CD8-positive, alpha-beta memory T cell (primary cell): Measurements from ENCODE around the gene DMBX1. TPM values are rescaled to one million over a fixed set of nuclear protein-coding genes. Genes with fewer than 3 reads are reported as not detected.

Experiments used
- CTCF ChIA-PET: fragments of 350-600 bp; sonication (Branson Sonifier 250); formaldehyde crosslinking; loops from one replicate; lab custom pipeline; 2021; ENCODE audit warnings: antibody characterized with exemption; lab: Charles Lee
- POLR2A ChIA-PET: fragments of 350-600 bp; sonication (Branson Sonifier 250); formaldehyde crosslinking; loops from one replicate; lab custom pipeline; 2021; ENCODE audit warnings: antibody characterized with exemption; lab: Charles Lee
- DNase-seq, 5 donors: peaks; one replicate each; pipeline versions ENCODE4 v3.0.0 to v3.0.0-alpha.2; 2020 to 2022; ENCODE audit warnings: mixed read lengths in 1 of 5
- H3K27ac ChIP-seq: one replicate; pipeline ENCODE4 v1.7.0; 2013; ENCODE audit warnings: low read depth, mild to moderate bottlenecking, low read length, moderate library complexity
- H3K27me3 ChIP-seq: 2 replicates; pipeline ENCODE4 v1.7.0; 2013; ENCODE audit warnings: low read length, mild to moderate bottlenecking; ENCODE audit not compliant: insufficient read depth, poor library complexity, severe bottlenecking
- H3K36me3 ChIP-seq: 2 replicates; pipeline ENCODE4 v1.7.0; 2013; ENCODE audit warnings: mild to moderate bottlenecking, low read length, moderate library complexity; ENCODE audit not compliant: insufficient read depth
- H3K4me1 ChIP-seq: 2 replicates; pipeline ENCODE4 v1.7.0; 2013; ENCODE audit warnings: mild to moderate bottlenecking, low read length, moderate library complexity; ENCODE audit not compliant: insufficient read depth
- H3K4me3 ChIP-seq: 2 replicates; pipeline ENCODE4 v1.7.0; 2013; ENCODE audit warnings: mild to moderate bottlenecking, low read length
- H3K9me3 ChIP-seq: 2 replicates; pipeline ENCODE4 v1.7.0; 2013; ENCODE audit warnings: mild to moderate bottlenecking, low read length
- H3K27ac Mint-ChIP-seq, 8 donors: one replicate each; pipeline ENCODE4 v1.8.0; 2020 to 2021; ENCODE audit warnings: mixed read lengths in 8 of 8, mild to moderate bottlenecking in 6 of 8, inconsistent platforms in 3 of 8, moderate library complexity in 3 of 8
- H3K27me3 Mint-ChIP-seq, 2 donors: one replicate each; pipeline ENCODE4 v1.8.0; 2020 to 2021; ENCODE audit warnings: mixed read lengths in 2 of 2, mild to moderate bottlenecking in 1 of 2, moderate library complexity in 1 of 2
- H3K36me3 Mint-ChIP-seq, 3 donors: one replicate each; pipeline ENCODE4 v1.8.0; 2020 to 2021; ENCODE audit warnings: mixed read lengths in 3 of 3, inconsistent platforms in 1 of 3, mild to moderate bottlenecking in 1 of 3
- H3K4me1 Mint-ChIP-seq, 3 donors: one replicate each; pipeline ENCODE4 v1.8.0; 2020 to 2021; ENCODE audit warnings: mixed read lengths in 3 of 3, inconsistent platforms in 1 of 3, mild to moderate bottlenecking in 1 of 3
- H3K4me3 Mint-ChIP-seq, 7 donors: one replicate each; pipeline ENCODE4 v1.8.0; 2020 to 2021; ENCODE audit warnings: mixed read lengths in 7 of 7, mild to moderate bottlenecking in 6 of 7, moderate library complexity in 4 of 7, inconsistent platforms in 2 of 7
- H3K9me3 Mint-ChIP-seq, 5 donors: one replicate each; pipeline ENCODE4 v1.8.0; 2020 to 2022; ENCODE audit warnings: mixed read lengths in 5 of 5, mild to moderate bottlenecking in 3 of 5, moderate library complexity in 2 of 5, inconsistent platforms in 1 of 5
- polyA plus RNA-seq: library from polyadenylated mRNA; unstranded; fragments of 300-500 nt; fragmentation: Illumina TruSeq; gene quantifications from one replicate; pipeline ENCODE4 v1.2.3, GENCODE V29; 2021
- total RNA-seq, 2 experiments: library from RNA; stranded (reverse); gene quantifications; one replicate each; pipeline ENCODE4 v1.2.3, GENCODE V29; 2021

The DMBX1 gene
- total and polyA plus RNA-seq, 3 experiments from 2014 or later: not detected

DNA sequence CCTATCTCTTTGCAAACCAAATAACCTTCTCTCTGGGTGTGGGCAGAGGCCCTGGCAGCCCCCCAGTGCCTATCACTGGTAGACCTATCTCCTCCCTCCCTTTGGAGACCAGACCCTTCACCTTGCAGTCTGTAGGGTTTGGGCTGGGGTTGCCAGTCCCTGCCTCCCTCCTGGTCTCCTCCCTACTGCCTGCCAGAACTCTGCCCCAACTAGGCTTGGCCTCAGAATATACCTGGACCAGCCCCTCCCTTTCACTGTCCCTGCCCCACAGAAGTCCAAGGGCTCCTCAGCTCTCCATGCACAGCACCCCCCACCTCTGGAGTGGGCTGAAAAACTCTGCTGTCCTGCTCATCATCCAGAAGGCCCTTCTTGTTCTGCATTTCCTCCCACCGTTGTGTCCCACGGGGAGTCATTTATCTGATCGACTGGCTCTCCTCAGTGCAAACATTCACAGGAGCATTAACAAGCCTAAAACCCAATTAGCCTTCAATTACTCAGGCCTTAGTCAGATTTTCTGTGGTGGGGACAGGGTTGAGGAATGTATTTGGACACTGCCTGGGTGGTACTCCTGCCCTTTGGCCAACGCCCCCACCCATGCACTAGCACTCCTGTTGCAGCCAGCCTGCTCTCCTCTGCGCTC is 27.7 kb upstream of the DMBX1 start:
- no peaks in the 10 kb centered on the region for H3K36me3 Mint-ChIP-seq
- H3K27me3 Mint-ChIP-seq: peaks cover 25 to 55% of the 10 kb centered on the region in 2 donors
- no peaks in the 10 kb centered on the region for H3K9me3 ChIP-seq
- H3K27me3 ChIP-seq: peaks cover 9% of the 10 kb centered on the region
- no peak overlapping the region for H3K4me3 Mint-ChIP-seq
- no peak for DNase-seq
- no peak overlapping the region for H3K27ac ChIP-seq
- peaks cover under 1% of the 10 kb centered on the region for H3K4me1 ChIP-seq
- no peak overlapping the region for H3K27ac Mint-ChIP-seq
- no peaks in the 10 kb centered on the region for H3K36me3 ChIP-seq
- no peaks in the 10 kb centered on the region for H3K9me3 Mint-ChIP-seq
- POLR2A ChIA-PET: no interaction called here
- CTCF ChIA-PET: no interaction called here
- peaks cover 6 to 7% (median 7%) of the 10 kb centered on the region in 3 donors for H3K4me1 Mint-ChIP-seq
- no peak overlapping the region for H3K4me3 ChIP-seq

- Mint-ChIP-seq H3K4me1 (peaks cover 7 to 12% (median 12%) of the 10 kb centered on the region in 3 donors), H3K9me3 (no peaks in the 10 kb centered on the region), H3K27ac (no peak overlapping the region), H3K4me3 (peak overlapping the region in 1 of 7 donors; percentile 16), H3K27me3 (peaks cover 32 to 65% of the 10 kb centered on the region in 2 donors), H3K36me3 (no peaks in the 10 kb centered on the region)
- no peaks in the 10 kb centered on the region for H3K36me3 ChIP-seq
- peaks cover 3% of the 10 kb centered on the region for H3K4me1 ChIP-seq
- H3K27me3 ChIP-seq: peaks cover 23% of the 10 kb centered on the region
- H3K27ac ChIP-seq: no peak overlapping the region
- no peak overlapping the region for H3K4me3 ChIP-seq
- ChIA-PET POLR2A (no interaction called here), CTCF (interaction anchor here (2.3 kb wide), 1 partner anchor 17 kb away, joined by 6 read pairs; no protein-coding TSS in a partner anchor)
- DNase-seq: no peak
- H3K9me3 ChIP-seq: no peaks in the 10 kb centered on the region
These were observed 25.6 kb upstream of the DMBX1 start for GRCh38 chr1:46464013-46464548.

- H3K36me3 Mint-ChIP-seq: no peaks in the 10 kb centered on the region
- H3K4me3 Mint-ChIP-seq: peak overlapping the region in 2 of 7 donors; percentile 15 to 20
- ChIA-PET POLR2A (no interaction called here), CTCF (interaction anchor here (2.3 kb wide), 1 partner anchor 18 kb away, joined by 6 read pairs; no protein-coding TSS in a partner anchor)
- Histone ChIP-seq H3K27me3 (peaks cover 27% of the 10 kb centered on the region), H3K9me3 (no peaks in the 10 kb centered on the region), H3K36me3 (no peaks in the 10 kb centered on the region), H3K4me3 (no peak overlapping the region), H3K27ac (no peak overlapping the region), H3K4me1 (peaks cover 3% of the 10 kb centered on the region)
- H3K27ac Mint-ChIP-seq: no peak overlapping the region
- H3K27me3 Mint-ChIP-seq: peaks cover 35 to 63% of the 10 kb centered on the region in 2 donors
- no peak for DNase-seq
- peaks cover 7 to 12% (median 12%) of the 10 kb centered on the region in 3 donors for H3K4me1 Mint-ChIP-seq
- no peaks in the 10 kb centered on the region for H3K9me3 Mint-ChIP-seq
These were observed 24.7 kb upstream of the DMBX1 start for GRCh38 chr1:46464915-46465314.

DNA sequence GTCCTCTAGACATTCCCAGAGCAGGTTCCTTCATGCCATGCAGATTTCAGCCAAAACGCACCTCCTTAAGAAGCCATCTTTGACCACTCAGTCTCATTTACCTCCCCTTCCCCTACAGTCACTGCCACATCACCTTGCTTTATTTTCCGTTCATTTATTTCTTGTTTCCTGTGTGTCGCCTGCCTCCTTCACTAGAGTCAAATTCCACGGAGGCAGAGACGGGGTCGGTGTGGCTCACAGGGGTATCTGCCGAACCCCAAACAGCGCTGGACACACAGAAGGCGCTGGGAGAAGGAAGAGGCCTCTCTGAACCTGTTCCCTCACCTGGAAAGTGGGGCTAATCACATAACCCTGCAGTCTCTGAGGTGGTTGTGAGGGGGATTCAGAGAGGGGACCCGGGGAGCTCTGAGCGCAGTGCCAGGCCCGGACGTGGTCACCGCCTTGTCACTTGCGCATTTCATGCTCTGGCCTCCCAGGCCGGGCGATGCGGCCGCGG is 23.6 kb upstream of the DMBX1 start:
- Mint-ChIP-seq H3K27me3 (peaks cover 34 to 60% of the 10 kb centered on the region in 2 donors), H3K9me3 (no peaks in the 10 kb centered on the region), H3K4me1 (peaks cover 7 to 12% (median 12%) of the 10 kb centered on the region in 3 donors), H3K4me3 (peak overlapping the region; percentile 43 to 83 (median 73)), H3K36me3 (no peaks in the 10 kb centered on the region), H3K27ac (peak overlapping the region in 1 of 8 donors; percentile 62)
- Histone ChIP-seq H3K36me3 (no peaks in the 10 kb centered on the region), H3K27ac (no peak overlapping the region), H3K27me3 (peaks cover 22% of the 10 kb centered on the region), H3K4me1 (peaks cover 3% of the 10 kb centered on the region), H3K4me3 (no peak overlapping the region), H3K9me3 (no peaks in the 10 kb centered on the region)
- CTCF ChIA-PET: no interaction called here
- DNase-seq: no peak
- POLR2A ChIA-PET: no interaction called here

- ChIA-PET POLR2A (no interaction called here), CTCF (no interaction called here)
- peaks cover 32 to 62% of the 10 kb centered on the region in 2 donors for H3K27me3 Mint-ChIP-seq
- Histone ChIP-seq H3K4me3 (no peak overlapping the region), H3K36me3 (no peaks in the 10 kb centered on the region), H3K4me1 (peaks cover 3% of the 10 kb centered on the region), H3K27ac (no peak overlapping the region), H3K27me3 (peaks cover 22% of the 10 kb centered on the region), H3K9me3 (no peaks in the 10 kb centered on the region)
- H3K36me3 Mint-ChIP-seq: no peaks in the 10 kb centered on the region
- no peak for DNase-seq
- peaks cover 7 to 12% (median 12%) of the 10 kb centered on the region in 3 donors for H3K4me1 Mint-ChIP-seq
- peak overlapping the region; percentile 43 to 86 (median 77) for H3K4me3 Mint-ChIP-seq
- no peaks in the 10 kb centered on the region for H3K9me3 Mint-ChIP-seq
- H3K27ac Mint-ChIP-seq: no peak overlapping the region
These were observed 23.0 kb upstream of the DMBX1 start for GRCh38 chr1:46466477-46467182.

DNA sequence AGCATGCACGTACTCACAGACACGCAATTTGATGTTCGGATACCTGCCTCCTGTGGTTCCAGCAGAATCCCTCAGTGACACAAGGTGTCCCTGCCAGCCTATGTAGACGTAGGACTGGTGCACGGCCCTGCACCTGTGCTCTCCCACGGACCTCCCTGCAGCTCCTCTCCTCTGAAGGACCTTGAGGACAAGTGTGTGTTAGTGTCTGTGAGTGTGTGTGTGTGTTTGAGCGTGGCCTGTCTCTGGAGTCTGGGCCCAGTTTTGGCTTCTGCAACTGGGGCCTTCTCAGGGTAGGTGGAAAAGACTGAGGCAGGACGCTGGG is 22.5 kb upstream of the DMBX1 start:
- DNase-seq: no peak
- POLR2A ChIA-PET: no interaction called here
- H3K4me3 ChIP-seq: no peak overlapping the region

GRCh38 chr1:46469881-46470280 is 19.8 kb upstream of the DMBX1 start:
- POLR2A ChIA-PET: no interaction called here
- Mint-ChIP-seq H3K9me3 (no peaks in the 10 kb centered on the region), H3K4me1 (peaks cover 7 to 12% (median 12%) of the 10 kb centered on the region in 3 donors), H3K4me3 (no peak overlapping the region), H3K27ac (no peak overlapping the region), H3K36me3 (no peaks in the 10 kb centered on the region), H3K27me3 (peaks cover 26 to 57% of the 10 kb centered on the region in 2 donors)
- no peak for DNase-seq
- H3K9me3 ChIP-seq: no peaks in the 10 kb centered on the region
- CTCF ChIA-PET: no interaction called here
- no peaks in the 10 kb centered on the region for H3K36me3 ChIP-seq
- H3K4me3 ChIP-seq: no peak overlapping the region
- H3K4me1 ChIP-seq: peaks cover 3% of the 10 kb centered on the region
- H3K27ac ChIP-seq: no peak overlapping the region
- peaks cover 22% of the 10 kb centered on the region for H3K27me3 ChIP-seq

More for the DNA sequence above, 22.5 kb upstream of the DMBX1 start:
- Mint-ChIP-seq H3K9me3 (no peaks in the 10 kb centered on the region), H3K4me3 (peak overlapping the region; percentile 8 to 86 (median 77)), H3K4me1 (peaks cover 7 to 12% (median 12%) of the 10 kb centered on the region in 3 donors), H3K36me3 (no peaks in the 10 kb centered on the region), H3K27ac (no peak overlapping the region), H3K27me3 (peaks cover 32 to 60% of the 10 kb centered on the region in 2 donors)
- CTCF ChIA-PET: no interaction called here
- Histone ChIP-seq H3K27ac (no peak overlapping the region), H3K36me3 (no peaks in the 10 kb centered on the region), H3K9me3 (no peaks in the 10 kb centered on the region), H3K4me1 (peaks cover 3% of the 10 kb centered on the region), H3K27me3 (peaks cover 22% of the 10 kb centered on the region)
